Smooth muscle cell (in vitro differentiated cells): ENCODE results near the gene KRTAP10-8. TPM values are rescaled to one million over a fixed set of nuclear protein-coding genes. Genes with fewer than 3 reads are reported as not detected.
"Not testable (repeated sequence)": the region's sequence is repeated elsewhere in the genome, so short reads cannot be mapped to it uniquely, and the experiment has no call there.

Experiments used
- DNase-seq: peaks from one replicate; lab custom pipeline; 2025; ENCODE audit not compliant: unreplicated experiment; lab: John Stamatoyannopoulos, UW
- H2AFZ ChIP-seq: fragments of 200-600 bp; sonication (generic); 2 replicates; pipeline ENCODE4 v1.6.0; 2016; ENCODE audit warnings: antibody characterized with exemption, low read depth, mild to moderate bottlenecking
- H3F3A ChIP-seq: fragments of 200-600 bp; sonication (generic); 2 replicates; pipeline ENCODE4 v1.6.0; 2017; ENCODE audit warnings: antibody characterized with exemption, low read depth
- H3K27ac ChIP-seq: fragments of 200-600 bp; sonication (generic); 2 replicates; pipeline ENCODE4 v1.5.1; 2016; ENCODE audit warnings: low read depth, mild to moderate bottlenecking
- H3K27me3 ChIP-seq: fragments of 200-600 bp; sonication (generic); 2 replicates; pipeline ENCODE4 v1.6.1; 2016; ENCODE audit warnings: low read depth, mild to moderate bottlenecking
- H3K36me3 ChIP-seq: fragments of 200-600 bp; sonication (generic); 2 replicates; pipeline ENCODE4 v1.5.1; 2016; ENCODE audit warnings: low read depth
- H3K4me1 ChIP-seq: fragments of 200-600 bp; sonication (generic); 2 replicates; pipeline ENCODE4 v1.5.1; 2016; ENCODE audit warnings: low read depth
- H3K4me2 ChIP-seq: fragments of 200-600 bp; sonication (generic); 2 replicates; pipeline ENCODE4 v1.6.0; 2016; ENCODE audit warnings: mild to moderate bottlenecking
- H3K4me3 ChIP-seq: fragments of 200-600 bp; sonication (generic); 2 replicates; pipeline ENCODE4 v1.5.1; 2016; ENCODE audit warnings: mild to moderate bottlenecking
- H3K79me2 ChIP-seq: fragments of 200-600 bp; sonication (generic); 2 replicates; pipeline ENCODE4 v1.6.0; 2016; ENCODE audit warnings: low read depth, mild to moderate bottlenecking
- H3K9ac ChIP-seq: fragments of 200-600 bp; sonication (generic); 2 replicates; pipeline ENCODE4 v1.6.0; 2016; ENCODE audit warnings: low read depth
- H3K9me3 ChIP-seq: fragments of 200-600 bp; sonication (generic); replicated peaks from 2 replicates; pipeline ENCODE4 v1.5.1; 2016; ENCODE audit warnings: low read depth
- H4K20me1 ChIP-seq: fragments of 200-600 bp; sonication (generic); 2 replicates; pipeline ENCODE4 v1.6.0; 2016; ENCODE audit warnings: low read depth
- CTCF ChIP-seq: fragments of 200-600 bp; sonication (generic); IDR thresholded peaks from 2 replicates; pipeline ENCODE4 v1.5.1; 2017; ENCODE audit warnings: borderline replicate concordance, mild to moderate bottlenecking, antibody characterized with exemption; ENCODE audit not compliant: insufficient read depth, poor library complexity, severe bottlenecking
- WGBS: methylation state at CpG from one replicate; pipeline ENCODE4 v1.1.7; 2016; ENCODE audit warnings: low lambda C conversion rate; 5-methylcytosine and 5-hydroxymethylcytosine counted together
- polyA plus RNA-seq: library from polyadenylated mRNA; unstranded; fragments of >200 nt; fragmentation: Nextera tagmentation; extraction: Ambion mirVana; gene quantifications from 2 replicates; pipeline ENCODE4 v1.2.1, GENCODE V29; 2016
- total RNA-seq: library from RNA; depleted of rRNA; stranded (reverse); fragments of >200 nt; gene quantifications from 2 replicates; pipeline ENCODE4 v1.2.3, GENCODE V29; 2014

The KRTAP10-8 gene
- total and polyA plus RNA-seq, 2 experiments from 2014 or later: not detected

DNA sequence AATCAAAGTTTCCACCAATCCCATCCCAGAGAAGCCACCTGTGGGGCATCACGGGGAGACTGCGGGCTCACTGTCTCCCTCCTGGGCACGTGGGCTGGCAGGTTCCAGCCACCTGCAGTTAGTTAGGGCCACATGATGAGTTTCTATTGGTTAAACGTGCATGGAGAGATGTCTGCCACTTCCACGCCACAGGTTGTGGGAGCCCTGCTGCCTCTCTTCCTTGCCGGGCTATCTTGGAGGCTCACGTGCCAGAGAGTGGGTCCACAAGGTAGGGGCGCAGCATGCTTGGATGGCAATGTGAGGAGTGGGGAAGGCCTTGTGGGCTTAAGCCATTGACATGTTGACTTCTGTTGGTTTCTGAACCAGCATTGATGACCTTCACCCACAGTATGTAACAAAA, 8.0 kb upstream of the KRTAP10-8 start:
- Histone ChIP-seq H3K27me3 (no peaks in the 10 kb centered on the region), H3K27ac (no peak overlapping the region), H3K4me1 (peaks cover 4% of the 10 kb centered on the region), H3K9ac (no peak overlapping the region), H3K4me2 (no peak overlapping the region), H3K4me3 (no peak overlapping the region), H2AFZ (no peak overlapping the region), H3K9me3 (no peaks in the 10 kb centered on the region), H4K20me1 (no peaks in the 10 kb centered on the region), H3F3A (no peaks in the 10 kb centered on the region), H3K79me2 (no peaks in the 10 kb centered on the region), H3K36me3 (no peaks in the 10 kb centered on the region)
- 91% methylated on average over 8 of the region's 8 CpGs for WGBS
- no peak for TF ChIP-seq CTCF
- DNase-seq: no peak

GRCh38 chr21:44606495-44606894, 5.4 kb upstream of the KRTAP10-8 start:
- WGBS: 79% methylated on average over 4 of the region's 4 CpGs
- DNase-seq: no peak
- Histone ChIP-seq H3F3A (no peaks in the 10 kb centered on the region), H3K9ac (no peak overlapping the region), H3K4me1 (no peaks in the 10 kb centered on the region), H3K4me3 (no peak overlapping the region), H2AFZ (no peak overlapping the region), H4K20me1 (no peaks in the 10 kb centered on the region), H3K27ac (no peak overlapping the region), H3K4me2 (no peak overlapping the region), H3K36me3 (no peaks in the 10 kb centered on the region), H3K27me3 (no peaks in the 10 kb centered on the region), H3K79me2 (no peaks in the 10 kb centered on the region), H3K9me3 (peaks cover 6% of the 10 kb centered on the region)
- TF ChIP-seq CTCF: no peak

GRCh38 chr21:44609193-44609592, 2.7 kb upstream of the KRTAP10-8 start:
- Histone ChIP-seq H2AFZ (no peak overlapping the region), H3F3A (no peaks in the 10 kb centered on the region), H3K36me3 (no peaks in the 10 kb centered on the region), H3K4me2 (no peak overlapping the region), H3K27ac (no peak overlapping the region), H3K4me1 (no peaks in the 10 kb centered on the region), H3K79me2 (no peaks in the 10 kb centered on the region), H3K9me3 (peaks cover 9% of the 10 kb centered on the region), H3K27me3 (no peaks in the 10 kb centered on the region), H3K4me3 (no peak overlapping the region), H4K20me1 (no peaks in the 10 kb centered on the region), H3K9ac (no peak overlapping the region)
- no peak for DNase-seq
- no peak for TF ChIP-seq CTCF

GRCh38 chr21:44610157-44610843, 1.6 kb upstream of the KRTAP10-8 start:
- H3K9me3 ChIP-seq, H3F3A ChIP-seq, H3K4me2 ChIP-seq, H3K36me3 ChIP-seq, H3K4me3 ChIP-seq, H3K27ac ChIP-seq, H3K27me3 ChIP-seq, DNase-seq, H3K9ac ChIP-seq, H2AFZ ChIP-seq, H3K79me2 ChIP-seq, H4K20me1 ChIP-seq, H3K4me1 ChIP-seq: not testable (repeated sequence)
- 93% methylated on average over 7 of the region's 7 CpGs for WGBS
